ENCODE measurements around the gene PCYOX1L. TPM values are rescaled to one million over a fixed set of nuclear protein-coding genes. Genes with fewer than 3 reads are reported as not detected.

PCYOX1L gene
- total RNA-seq, 3 donors from 2014 or later, result 3.2 to 6.6 (median 5.2) TPM

DNA sequence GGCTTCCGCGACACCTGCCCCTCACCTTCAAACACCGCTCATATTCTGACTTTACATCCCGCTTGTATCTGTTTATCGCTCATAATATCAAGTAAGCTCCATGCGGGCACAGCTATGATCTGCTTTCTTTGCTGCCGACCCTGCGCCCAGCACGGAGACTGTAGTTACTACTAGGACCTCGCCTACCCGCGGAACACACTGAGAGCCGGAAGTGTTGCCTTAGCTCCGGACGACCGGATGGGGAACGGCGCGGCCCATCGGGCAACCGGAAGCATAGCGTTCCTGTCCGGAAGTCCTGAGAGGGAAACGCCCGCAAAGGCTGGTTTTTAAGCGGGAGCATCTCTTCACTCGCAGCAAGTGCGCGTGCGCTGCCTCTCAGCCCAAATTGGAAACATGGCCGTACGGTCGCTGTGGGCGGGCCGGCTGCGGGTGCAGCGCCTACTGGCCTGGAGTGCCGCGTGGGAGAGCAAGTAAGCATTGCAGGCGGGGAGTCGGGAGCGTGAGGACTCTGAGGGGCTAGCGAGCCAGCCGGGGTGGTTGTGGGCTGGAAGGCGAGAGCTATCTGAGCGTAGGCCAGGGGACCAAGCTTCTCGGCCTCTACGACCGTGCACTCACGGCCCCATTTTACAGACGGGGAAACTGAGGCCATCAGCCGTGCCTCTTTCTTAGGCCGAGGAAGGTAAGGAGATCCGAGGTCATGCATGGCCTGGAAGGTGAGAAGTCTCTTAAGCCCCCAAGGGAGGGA is 12.5 kb upstream of the PCYOX1L start, which contains the start of gene GRPEL2:
GRPEL2 (plus strand) TSS at position 353 of the 745 bp plus-strand sequence; CDS start at position 394, 41 bp downstream.
- intact Hi-C loops (cut with DNase I; ENCODE audit: low total_unique reads), result no loop called here
- no peaks in the 10 kb centered on the region for H3K4me1 ChIP-seq
- no peaks in the 10 kb centered on the region for H3K9me3 ChIP-seq
- no peaks in the 10 kb centered on the region for H3K36me3 ChIP-seq
- peak within 1 kb of the TSS; percentile 82 to 86 for H3K27ac ChIP-seq
- H3K4me3 ChIP-seq, result peak within 1 kb of the TSS; percentile 68 to 85 (median 81)
- peak; percentile 74 to 87 (median 77) for TF ChIP-seq POLR2AphosphoS5 (IDR thresholded peaks at IDR 0.05)
- TF ChIP-seq, protein P1, sequence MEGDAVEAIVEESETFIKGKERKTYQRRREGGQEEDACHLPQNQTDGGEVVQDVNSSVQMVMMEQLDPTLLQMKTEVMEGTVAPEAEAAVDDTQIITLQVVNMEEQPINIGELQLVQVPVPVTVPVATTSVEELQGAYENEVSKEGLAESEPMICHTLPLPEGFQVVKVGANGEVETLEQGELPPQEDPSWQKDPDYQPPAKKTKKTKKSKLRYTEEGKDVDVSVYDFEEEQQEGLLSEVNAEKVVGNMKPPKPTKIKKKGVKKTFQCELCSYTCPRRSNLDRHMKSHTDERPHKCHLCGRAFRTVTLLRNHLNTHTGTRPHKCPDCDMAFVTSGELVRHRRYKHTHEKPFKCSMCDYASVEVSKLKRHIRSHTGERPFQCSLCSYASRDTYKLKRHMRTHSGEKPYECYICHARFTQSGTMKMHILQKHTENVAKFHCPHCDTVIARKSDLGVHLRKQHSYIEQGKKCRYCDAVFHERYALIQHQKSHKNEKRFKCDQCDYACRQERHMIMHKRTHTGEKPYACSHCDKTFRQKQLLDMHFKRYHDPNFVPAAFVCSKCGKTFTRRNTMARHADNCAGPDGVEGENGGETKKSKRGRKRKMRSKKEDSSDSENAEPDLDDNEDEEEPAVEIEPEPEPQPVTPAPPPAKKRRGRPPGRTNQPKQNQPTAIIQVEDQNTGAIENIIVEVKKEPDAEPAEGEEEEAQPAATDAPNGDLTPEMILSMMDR (IDR thresholded peaks at IDR 0.05), result peak in 1 of 3 donors; percentile 15
- no peak for TF ChIP-seq POLR2A (IDR thresholded peaks at IDR 0.05)
- DNase-seq (ENCODE audit: low spot score in 2 of 2), result peak; percentile 91 to 94
- no peaks in the 10 kb centered on the region for H3K27me3 ChIP-seq

DNA sequence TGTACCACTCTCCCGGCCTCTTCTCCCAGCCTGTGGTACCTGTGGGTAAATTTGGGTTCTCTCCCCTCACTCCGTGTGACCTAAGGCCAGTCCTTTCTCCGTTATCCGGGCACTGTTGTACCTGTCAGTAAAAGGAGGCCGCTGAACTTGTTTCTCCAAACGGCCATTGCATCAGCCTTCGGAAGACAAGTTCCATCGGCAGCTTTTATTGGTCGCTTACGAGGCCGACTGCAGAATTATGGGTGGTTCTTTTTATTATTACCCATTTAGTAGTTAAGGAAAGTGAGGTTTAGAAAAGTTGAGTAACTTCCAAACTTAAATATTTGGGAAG is 12.0 kb upstream of the PCYOX1L start:
- peak overlapping the region; percentile 82 to 86 for H3K27ac ChIP-seq
- H3K4me1 ChIP-seq, result no peaks in the 10 kb centered on the region
- DNase-seq (ENCODE audit: low spot score in 2 of 2), result no peak
- intact Hi-C loops (cut with DNase I; ENCODE audit: low total_unique reads), result no loop called here
- H3K27me3 ChIP-seq, result no peaks in the 10 kb centered on the region
- peak overlapping the region; percentile 68 to 85 (median 81) for H3K4me3 ChIP-seq
- H3K36me3 ChIP-seq, result no peaks in the 10 kb centered on the region
- TF ChIP-seq, protein P1 (IDR thresholded peaks at IDR 0.05), result no peak
- no peak for TF ChIP-seq POLR2AphosphoS5 (IDR thresholded peaks at IDR 0.05)
- no peaks in the 10 kb centered on the region for H3K9me3 ChIP-seq

DNA sequence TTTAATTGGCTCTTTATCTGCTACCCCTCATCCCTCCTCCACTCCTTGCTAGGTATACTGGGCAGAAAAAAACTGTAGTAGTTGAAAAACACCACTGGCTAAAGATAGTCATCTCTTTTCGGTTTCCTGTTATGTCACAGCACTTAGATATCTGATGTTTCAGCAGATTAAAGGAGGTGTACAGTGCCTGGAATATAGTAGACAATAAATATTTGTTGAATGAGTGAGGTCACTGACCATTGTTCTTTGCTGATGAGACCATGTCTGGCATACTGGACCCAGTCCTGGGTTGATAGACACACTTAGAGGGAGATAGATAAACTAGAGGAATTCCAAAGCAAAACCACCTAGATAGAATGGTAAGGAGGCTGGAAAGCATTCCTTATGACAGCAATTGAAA is 9.3 kb upstream of the PCYOX1L start:
- no peak overlapping the region for H3K27ac ChIP-seq
- intact Hi-C loops (cut with DNase I; ENCODE audit: low total_unique reads), result no loop called here
- no peaks in the 10 kb centered on the region for H3K4me1 ChIP-seq
- no peak overlapping the region for H3K4me3 ChIP-seq
- TF ChIP-seq, protein P1 (IDR thresholded peaks at IDR 0.05), result no peak
- no peak for TF ChIP-seq POLR2A (IDR thresholded peaks at IDR 0.05)
- no peak for TF ChIP-seq POLR2AphosphoS5 (IDR thresholded peaks at IDR 0.05)
- no peak for DNase-seq (ENCODE audit: low spot score in 2 of 2)
- H3K36me3 ChIP-seq, result no peaks in the 10 kb centered on the region
- no peaks in the 10 kb centered on the region for H3K9me3 ChIP-seq
- H3K27me3 ChIP-seq, result no peaks in the 10 kb centered on the region

DNA sequence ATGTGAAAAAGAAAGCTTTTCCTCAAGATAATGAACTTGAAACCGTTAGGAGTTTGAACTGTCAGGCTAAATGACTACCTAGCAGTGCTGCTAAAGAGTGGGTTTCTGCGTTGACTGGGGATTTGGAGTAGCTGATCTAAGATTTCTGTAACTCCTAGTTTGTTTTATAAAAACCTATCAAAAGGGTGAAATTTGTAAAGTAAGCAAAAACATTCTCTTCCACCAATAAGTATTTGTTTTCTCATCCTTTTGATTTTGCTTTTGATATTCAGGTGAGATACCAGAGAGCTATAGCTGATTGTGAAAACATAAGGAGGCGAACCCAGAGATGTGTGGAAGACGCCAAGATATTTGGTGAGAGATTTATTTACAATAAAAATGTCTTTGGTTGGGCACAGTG is 8.5 kb upstream of the PCYOX1L start:
- TF ChIP-seq, protein P1 (IDR thresholded peaks at IDR 0.05), result no peak
- TF ChIP-seq POLR2AphosphoS5 (IDR thresholded peaks at IDR 0.05), result no peak
- no peak for TF ChIP-seq POLR2A (IDR thresholded peaks at IDR 0.05)
- no peak overlapping the region for H3K4me3 ChIP-seq
- no peak for DNase-seq (ENCODE audit: low spot score in 2 of 2)
- H3K9me3 ChIP-seq, result no peaks in the 10 kb centered on the region
- intact Hi-C loops (cut with DNase I; ENCODE audit: low total_unique reads), result no loop called here
- H3K27me3 ChIP-seq, result no peaks in the 10 kb centered on the region
- H3K4me1 ChIP-seq, result no peaks in the 10 kb centered on the region
- no peak overlapping the region for H3K27ac ChIP-seq
- H3K36me3 ChIP-seq, result no peaks in the 10 kb centered on the region

DNA sequence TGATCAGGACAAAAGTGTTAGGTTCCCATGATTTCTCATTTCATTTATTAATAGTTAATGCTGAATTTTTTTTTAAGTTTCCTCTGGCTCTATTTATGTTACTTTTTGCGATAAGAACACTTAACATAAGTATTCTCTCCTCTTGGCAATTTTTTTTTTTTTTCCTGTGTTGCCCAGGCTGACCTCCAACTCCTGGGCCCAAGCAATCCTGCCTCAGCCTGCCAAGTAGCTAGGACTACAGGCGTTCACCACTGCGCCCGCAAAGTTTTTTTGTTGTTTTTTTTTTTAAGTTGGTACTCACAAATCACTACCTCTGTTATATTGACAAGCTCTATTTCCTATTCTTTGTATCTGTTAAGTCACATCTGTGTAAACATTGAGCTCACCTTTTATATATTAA is 5.7 kb upstream of the PCYOX1L start:
- H3K4me3 ChIP-seq, result no peak overlapping the region
- TF ChIP-seq, protein P1 (IDR thresholded peaks at IDR 0.05), result no peak
- no peak for TF ChIP-seq POLR2A (IDR thresholded peaks at IDR 0.05)
- H3K9me3 ChIP-seq, result no peaks in the 10 kb centered on the region
- H3K27me3 ChIP-seq, result no peaks in the 10 kb centered on the region
- H3K4me1 ChIP-seq, result no peaks in the 10 kb centered on the region
- H3K27ac ChIP-seq, result no peak overlapping the region
- intact Hi-C loops (cut with DNase I; ENCODE audit: low total_unique reads), result no loop called here
- DNase-seq (ENCODE audit: low spot score in 2 of 2), result no peak
- no peaks in the 10 kb centered on the region for H3K36me3 ChIP-seq

Data from breast epithelium (tissue), 4 donors.